H9 (cell line): Measurements from ENCODE around the gene NUP210. TPM values are rescaled to one million over a fixed set of nuclear protein-coding genes. Genes with fewer than 3 reads are reported as not detected.

ENCODE experiments used
- DNase-seq: peaks from one replicate; pipeline ENCODE4 v3.0.0-alpha.2; 2017
- H2AFZ ChIP-seq: one replicate; pipeline ENCODE4 v1.6.1; 2013; ENCODE audit warnings: mild to moderate bottlenecking, low read length, control low read depth, moderate library complexity
- H2AK5ac ChIP-seq: 2 replicates; pipeline ENCODE4 v1.6.1; 2013; ENCODE audit warnings: low read length, control low read depth, mixed read lengths; ENCODE audit not compliant: insufficient read length
- H2BK120ac ChIP-seq: one replicate; pipeline ENCODE4 v1.6.1; 2013; ENCODE audit warnings: low read depth, mild to moderate bottlenecking, low read length, control low read depth, inconsistent platforms; ENCODE audit not compliant: poor library complexity, severe bottlenecking
- H2BK12ac ChIP-seq: 2 replicates; pipeline ENCODE4 v1.6.1; 2013; ENCODE audit warnings: low read length, control low read depth, mixed read lengths, low read depth; ENCODE audit not compliant: insufficient read length
- H2BK15ac ChIP-seq: 2 replicates; pipeline ENCODE4 v1.6.1; 2013; ENCODE audit warnings: low read depth, low read length, control low read depth
- H2BK20ac ChIP-seq: one replicate; pipeline ENCODE4 v1.6.1; 2013; ENCODE audit warnings: low read depth, mild to moderate bottlenecking, low read length, control low read depth, inconsistent platforms; ENCODE audit not compliant: poor library complexity, severe bottlenecking
- H2BK5ac ChIP-seq: 2 replicates; pipeline ENCODE4 v1.6.1; 2013; ENCODE audit warnings: low read length, control low read depth, mixed read lengths; ENCODE audit not compliant: insufficient read length
- H3K14ac ChIP-seq: 2 replicates; pipeline ENCODE4 v1.6.1; 2013; ENCODE audit warnings: low read length, control low read depth; ENCODE audit not compliant: insufficient read depth
- H3K18ac ChIP-seq: 2 replicates; pipeline ENCODE4 v1.6.1; 2013; ENCODE audit warnings: low read depth, mild to moderate bottlenecking, mixed read lengths, low read length, control low read depth; ENCODE audit not compliant: insufficient read length
- H3K23ac ChIP-seq: 2 replicates; pipeline ENCODE4 v1.6.1; 2013; ENCODE audit warnings: low read length, control low read depth, mixed read lengths, low read depth; ENCODE audit not compliant: insufficient read length
- H3K23me2 ChIP-seq: 2 replicates; pipeline ENCODE4 v1.6.1; 2013; ENCODE audit warnings: low read depth, mild to moderate bottlenecking, mixed read lengths, low read length, control low read depth; ENCODE audit not compliant: insufficient read length, poor library complexity, severe bottlenecking
- H3K27ac ChIP-seq: 2 replicates; pipeline ENCODE4 v1.5.1; 2013; ENCODE audit warnings: low read length, control low read depth, mixed read lengths, low read depth; ENCODE audit not compliant: insufficient read length
- H3K27me3 ChIP-seq: 2 replicates; pipeline ENCODE4 v1.6.1; 2013; ENCODE audit warnings: low read length, control low read depth, inconsistent platforms; ENCODE audit not compliant: insufficient read depth
- H3K4ac ChIP-seq: 2 replicates; pipeline ENCODE4 v1.6.1; 2013; ENCODE audit warnings: low read depth, mild to moderate bottlenecking, control low read depth, inconsistent platforms, low read length, moderate library complexity
- H3K4me1 ChIP-seq: 2 replicates; pipeline ENCODE4 v1.6.1; 2013; ENCODE audit warnings: low read length, control low read depth, inconsistent platforms; ENCODE audit not compliant: insufficient read depth
- H3K4me2 ChIP-seq: 2 replicates; pipeline ENCODE4 v1.6.1; 2013; ENCODE audit warnings: low read length, control low read depth, mixed read lengths; ENCODE audit not compliant: insufficient read length, insufficient read depth
- H3K56ac ChIP-seq: 2 replicates; pipeline ENCODE4 v1.6.1; 2013; ENCODE audit warnings: low read depth, mild to moderate bottlenecking, mixed read lengths, low read length, control low read depth; ENCODE audit not compliant: insufficient read length
- H3K79me1 ChIP-seq: 2 replicates; pipeline ENCODE4 v1.6.1; 2013; ENCODE audit warnings: low read depth, mild to moderate bottlenecking, moderate library complexity, low read length, control low read depth, inconsistent platforms; ENCODE audit not compliant: insufficient read depth, poor library complexity, severe bottlenecking
- H3K79me2 ChIP-seq: 2 replicates; pipeline ENCODE4 v1.6.1; 2013; ENCODE audit warnings: low read length, control low read depth, inconsistent platforms; ENCODE audit not compliant: insufficient read depth
- H3K9ac ChIP-seq: 2 replicates; pipeline ENCODE4 v1.6.1; 2013; ENCODE audit warnings: low read length, control low read depth, mixed read lengths; ENCODE audit not compliant: insufficient read length; ENCODE audit errors: extremely low read depth
- H3K9me3 ChIP-seq: one replicate; pipeline ENCODE4 v1.6.1; 2013; ENCODE audit warnings: low read depth, low read length, inconsistent platforms; ENCODE audit not compliant: control insufficient read depth
- H3T11ph ChIP-seq: one replicate; pipeline ENCODE4 v1.6.1; 2013; ENCODE audit warnings: mild to moderate bottlenecking, low read length, control low read depth, inconsistent platforms
- H4K20me1 ChIP-seq: one replicate; pipeline ENCODE4 v1.6.1; 2013; ENCODE audit not compliant: control insufficient read depth, insufficient read length, insufficient read depth
- H4K5ac ChIP-seq: 2 replicates; pipeline ENCODE4 v1.6.1; 2013; ENCODE audit warnings: low read depth, mild to moderate bottlenecking, mixed read lengths, low read length, control low read depth; ENCODE audit not compliant: insufficient read length
- H4K8ac ChIP-seq: replicated peaks from 2 replicates; pipeline ENCODE4 v1.6.1; 2013; ENCODE audit warnings: low read length, control low read depth, mixed read lengths, low read depth; ENCODE audit not compliant: insufficient read length
- H4K91ac ChIP-seq: 2 replicates; pipeline ENCODE4 v1.6.1; 2013; ENCODE audit warnings: low read depth, mild to moderate bottlenecking, moderate library complexity, mixed read lengths, low read length, control low read depth; ENCODE audit not compliant: insufficient read length
- H3K27ac Mint-ChIP-seq, 3 experiments: 2 replicates in 2 of 3; 3 replicates in 1 of 3; pipeline ENCODE4 v1.8.0; 2020 to 2021; ENCODE audit warnings: mixed read lengths in 3 of 3, mild to moderate bottlenecking in 1 of 3, moderate library complexity in 1 of 3
- H3K27me3 Mint-ChIP-seq: 2 replicates; pipeline ENCODE4 v1.8.0; 2021; ENCODE audit warnings: low read depth, mild to moderate bottlenecking, moderate library complexity, mixed read lengths
- H3K36me3 Mint-ChIP-seq, 3 experiments: 2 replicates in 2 of 3; 3 replicates in 1 of 3; pipeline ENCODE4 v1.8.0; 2020 to 2021; ENCODE audit warnings: low read depth in 3 of 3, mixed read lengths in 3 of 3; ENCODE audit not compliant: insufficient read depth in 1 of 3
- H3K4me1 Mint-ChIP-seq, 2 experiments: 2 replicates each; pipeline ENCODE4 v1.8.0; 2020; ENCODE audit warnings: mixed read lengths in 2 of 2
- H3K4me3 Mint-ChIP-seq, 2 experiments: 2 replicates in 1 of 2; 3 replicates in 1 of 2; pipeline ENCODE4 v1.8.0; 2020 to 2021; ENCODE audit warnings: mild to moderate bottlenecking in 2 of 2, mixed read lengths in 2 of 2, moderate library complexity in 1 of 2
- H3K9me3 Mint-ChIP-seq, 2 experiments: 2 replicates in 1 of 2; 3 replicates in 1 of 2; pipeline ENCODE4 v1.8.0; 2020; ENCODE audit warnings: mild to moderate bottlenecking in 2 of 2, mixed read lengths in 2 of 2, moderate library complexity in 1 of 2
- CTCF ChIP-seq: fragments of 200-600 bp; sonication (generic); conservative IDR thresholded peaks from 3 replicates; pipeline ENCODE4 v1.8.0; 2021; ENCODE audit warnings: antibody characterized with exemption, mild to moderate bottlenecking
- WGBS: extraction: QIAGEN DNeasy Blood & Tissue Kit; methylation state at CpG from one replicate; pipeline ENCODE4 v1.1.7; 2013; ENCODE audit warnings: missing lambda C conversion rate, low lambda C conversion rate, mixed read lengths; ENCODE audit not compliant: insufficient read length; ENCODE audit errors: extremely low coverage; 5-methylcytosine and 5-hydroxymethylcytosine counted together
- total RNA-seq: library from RNA; stranded (reverse); gene quantifications from 2 replicates; pipeline ENCODE4 v1.2.1, GENCODE V29; 2021

NUP210 gene
- total RNA-seq, 1 experiment from 2014 or later = 48.8 TPM

GRCh38 chr3:13372656-13373055 lies 47.5 kb downstream of the NUP210 start:
- no peaks in the 10 kb centered on the region for H3K79me1 ChIP-seq
- no peaks in the 10 kb centered on the region for H3K27me3 ChIP-seq
- Mint-ChIP-seq H3K27me3 (peaks cover 1% of the 10 kb centered on the region; the same call in 1 of the 2 replicates), H3K4me1 (peaks cover 0 to 9% of the 10 kb centered on the region in 2 experiments; a peak in 2 of 4 replicates), H3K9me3 (no peaks in the 10 kb centered on the region), H3K36me3 (peaks cover 28 to 46% (median 32%) of the 10 kb centered on the region in 3 experiments), H3K27ac (no peak overlapping the region; a peak in 1 of 7 replicates), H3K4me3 (no peak overlapping the region)
- no peaks in the 10 kb centered on the region for H3K23me2 ChIP-seq
- no peak overlapping the region for H4K91ac ChIP-seq
- no peak overlapping the region for H4K8ac ChIP-seq
- TF ChIP-seq CTCF = no peak
- no peak for DNase-seq
- no CpG with 5 or more reads among the region's 8 CpGs for WGBS
- H3K9ac ChIP-seq = no peak overlapping the region
- no peaks in the 10 kb centered on the region; the same call in 1 of the 2 replicates for H3K4me1 ChIP-seq
- no peak overlapping the region for H2BK20ac ChIP-seq
- no peak overlapping the region for H3T11ph ChIP-seq
- no peak overlapping the region for H3K4ac ChIP-seq
- no peaks in the 10 kb centered on the region for H3K9me3 ChIP-seq
- no peak overlapping the region for H2BK15ac ChIP-seq
- no peak overlapping the region for H4K5ac ChIP-seq
- H3K56ac ChIP-seq = no peak overlapping the region
- H2AK5ac ChIP-seq = no peak overlapping the region
- no peak overlapping the region for H3K14ac ChIP-seq
- no peak overlapping the region for H3K4me2 ChIP-seq
- no peak overlapping the region for H3K27ac ChIP-seq
- no peak overlapping the region for H2BK12ac ChIP-seq
- no peak overlapping the region for H2BK5ac ChIP-seq
- H3K23ac ChIP-seq = no peak overlapping the region
- H3K18ac ChIP-seq = no peak overlapping the region
- no peak overlapping the region for H2BK120ac ChIP-seq
- no peaks in the 10 kb centered on the region for H4K20me1 ChIP-seq
- no peaks in the 10 kb centered on the region for H3K79me2 ChIP-seq
- H2AFZ ChIP-seq = no peak overlapping the region
